SH-SY5Y (cell line): Measurements from ENCODE around the gene FUCA1.

Source experiments
- GATA2 ChIP-seq: IDR thresholded peaks from 2 replicates; pipeline ENCODE4 v1.6.1; 2011; ENCODE audit warnings: mild to moderate bottlenecking, low read depth, low read length
- GATA3 ChIP-seq: IDR thresholded peaks from 2 replicates; pipeline ENCODE4 v1.6.1; 2011; ENCODE audit warnings: low read depth, mild to moderate bottlenecking, low read length, moderate library complexity

The FUCA1 gene

GRCh38 chr1:23868557-23869016 lies 497 bp upstream of the FUCA1 start:
- no peak for TF ChIP-seq GATA2
- TF ChIP-seq GATA3: no peak

GRCh38 chr1:23867542-23867894 lies 572 bp downstream of the FUCA1 start:
- no peak for TF ChIP-seq GATA2
- TF ChIP-seq GATA3: no peak

GRCh38 chr1:23865543-23865930 lies 2.6 kb downstream of the FUCA1 start:
- TF ChIP-seq GATA3: no peak
- TF ChIP-seq GATA2: no peak

- TF ChIP-seq GATA3: no peak
- TF ChIP-seq GATA2: no peak
Measured at GRCh38 chr1:23864801-23865542, 3.1 kb downstream of the FUCA1 start.

- TF ChIP-seq GATA3: no peak
Measured at GRCh38 chr1:23862640-23863039, 5.5 kb downstream of the FUCA1 start.

- TF ChIP-seq GATA3 (no peak), GATA2 (no peak)
Measured at GRCh38 chr1:23854568-23854967, 13.5 kb downstream of the FUCA1 start.

- no peak for TF ChIP-seq GATA2
- no peak for TF ChIP-seq GATA3
Measured at GRCh38 chr1:23848673-23849616, 19.1 kb downstream of the FUCA1 start.

GRCh38 chr1:23845163-23845562 lies 22.9 kb downstream of the FUCA1 start:
- TF ChIP-seq GATA2 (no peak), GATA3 (no peak)

- TF ChIP-seq GATA3: no peak
- no peak for TF ChIP-seq GATA2
Measured at GRCh38 chr1:23843644-23844043, 24.4 kb downstream of the FUCA1 start.

- TF ChIP-seq GATA2: no peak
- TF ChIP-seq GATA3: no peak
Measured at GRCh38 chr1:23838401-23838866, 29.7 kb downstream of the FUCA1 start.

GRCh38 chr1:23837908-23838307 lies 30.2 kb downstream of the FUCA1 start:
- TF ChIP-seq GATA2 (no peak), GATA3 (no peak)

- TF ChIP-seq GATA3 (no peak), GATA2 (no peak)
Measured at GRCh38 chr1:23836037-23836436, 32.1 kb downstream of the FUCA1 start.

- TF ChIP-seq GATA3 (no peak), GATA2 (no peak)
Measured at GRCh38 chr1:23827717-23828116, 40.4 kb downstream of the FUCA1 start.

GRCh38 chr1:23825762-23826522 lies 42.1 kb downstream of the FUCA1 start:
- no peak for TF ChIP-seq GATA3
- TF ChIP-seq GATA2: no peak
